H9 (cell line): ENCODE results near the gene HECA. TPM values are rescaled to one million over a fixed set of nuclear protein-coding genes. Genes with fewer than 3 reads are reported as not detected.

Experiments
- DNase-seq: peaks from one replicate; pipeline ENCODE4 v3.0.0-alpha.2; 2017
- H2AFZ ChIP-seq: one replicate; pipeline ENCODE4 v1.6.1; 2013; ENCODE audit warnings: mild to moderate bottlenecking, low read length, control low read depth, moderate library complexity
- H2AK5ac ChIP-seq: 2 replicates; pipeline ENCODE4 v1.6.1; 2013; ENCODE audit warnings: low read length, control low read depth, mixed read lengths; ENCODE audit not compliant: insufficient read length
- H2BK120ac ChIP-seq: one replicate; pipeline ENCODE4 v1.6.1; 2013; ENCODE audit warnings: low read depth, mild to moderate bottlenecking, low read length, control low read depth, inconsistent platforms; ENCODE audit not compliant: poor library complexity, severe bottlenecking
- H2BK12ac ChIP-seq: 2 replicates; pipeline ENCODE4 v1.6.1; 2013; ENCODE audit warnings: low read length, control low read depth, mixed read lengths, low read depth; ENCODE audit not compliant: insufficient read length
- H2BK15ac ChIP-seq: 2 replicates; pipeline ENCODE4 v1.6.1; 2013; ENCODE audit warnings: low read depth, low read length, control low read depth
- H2BK20ac ChIP-seq: one replicate; pipeline ENCODE4 v1.6.1; 2013; ENCODE audit warnings: low read depth, mild to moderate bottlenecking, low read length, control low read depth, inconsistent platforms; ENCODE audit not compliant: poor library complexity, severe bottlenecking
- H2BK5ac ChIP-seq: 2 replicates; pipeline ENCODE4 v1.6.1; 2013; ENCODE audit warnings: low read length, control low read depth, mixed read lengths; ENCODE audit not compliant: insufficient read length
- H3K14ac ChIP-seq: 2 replicates; pipeline ENCODE4 v1.6.1; 2013; ENCODE audit warnings: low read length, control low read depth; ENCODE audit not compliant: insufficient read depth
- H3K18ac ChIP-seq: 2 replicates; pipeline ENCODE4 v1.6.1; 2013; ENCODE audit warnings: low read depth, mild to moderate bottlenecking, mixed read lengths, low read length, control low read depth; ENCODE audit not compliant: insufficient read length
- H3K23ac ChIP-seq: 2 replicates; pipeline ENCODE4 v1.6.1; 2013; ENCODE audit warnings: low read length, control low read depth, mixed read lengths, low read depth; ENCODE audit not compliant: insufficient read length
- H3K23me2 ChIP-seq: 2 replicates; pipeline ENCODE4 v1.6.1; 2013; ENCODE audit warnings: low read depth, mild to moderate bottlenecking, mixed read lengths, low read length, control low read depth; ENCODE audit not compliant: insufficient read length, poor library complexity, severe bottlenecking
- H3K27ac ChIP-seq: 2 replicates; pipeline ENCODE4 v1.5.1; 2013; ENCODE audit warnings: low read length, control low read depth, mixed read lengths, low read depth; ENCODE audit not compliant: insufficient read length
- H3K27me3 ChIP-seq: 2 replicates; pipeline ENCODE4 v1.6.1; 2013; ENCODE audit warnings: low read length, control low read depth, inconsistent platforms; ENCODE audit not compliant: insufficient read depth
- H3K4ac ChIP-seq: 2 replicates; pipeline ENCODE4 v1.6.1; 2013; ENCODE audit warnings: low read depth, mild to moderate bottlenecking, control low read depth, inconsistent platforms, low read length, moderate library complexity
- H3K4me1 ChIP-seq: 2 replicates; pipeline ENCODE4 v1.6.1; 2013; ENCODE audit warnings: low read length, control low read depth, inconsistent platforms; ENCODE audit not compliant: insufficient read depth
- H3K4me2 ChIP-seq: 2 replicates; pipeline ENCODE4 v1.6.1; 2013; ENCODE audit warnings: low read length, control low read depth, mixed read lengths; ENCODE audit not compliant: insufficient read length, insufficient read depth
- H3K56ac ChIP-seq: 2 replicates; pipeline ENCODE4 v1.6.1; 2013; ENCODE audit warnings: low read depth, mild to moderate bottlenecking, mixed read lengths, low read length, control low read depth; ENCODE audit not compliant: insufficient read length
- H3K79me1 ChIP-seq: 2 replicates; pipeline ENCODE4 v1.6.1; 2013; ENCODE audit warnings: low read depth, mild to moderate bottlenecking, moderate library complexity, low read length, control low read depth, inconsistent platforms; ENCODE audit not compliant: insufficient read depth, poor library complexity, severe bottlenecking
- H3K79me2 ChIP-seq: 2 replicates; pipeline ENCODE4 v1.6.1; 2013; ENCODE audit warnings: low read length, control low read depth, inconsistent platforms; ENCODE audit not compliant: insufficient read depth
- H3K9ac ChIP-seq: 2 replicates; pipeline ENCODE4 v1.6.1; 2013; ENCODE audit warnings: low read length, control low read depth, mixed read lengths; ENCODE audit not compliant: insufficient read length; ENCODE audit errors: extremely low read depth
- H3K9me3 ChIP-seq: one replicate; pipeline ENCODE4 v1.6.1; 2013; ENCODE audit warnings: low read depth, low read length, inconsistent platforms; ENCODE audit not compliant: control insufficient read depth
- H3T11ph ChIP-seq: one replicate; pipeline ENCODE4 v1.6.1; 2013; ENCODE audit warnings: mild to moderate bottlenecking, low read length, control low read depth, inconsistent platforms
- H4K20me1 ChIP-seq: one replicate; pipeline ENCODE4 v1.6.1; 2013; ENCODE audit not compliant: control insufficient read depth, insufficient read length, insufficient read depth
- H4K5ac ChIP-seq: 2 replicates; pipeline ENCODE4 v1.6.1; 2013; ENCODE audit warnings: low read depth, mild to moderate bottlenecking, mixed read lengths, low read length, control low read depth; ENCODE audit not compliant: insufficient read length
- H4K8ac ChIP-seq: replicated peaks from 2 replicates; pipeline ENCODE4 v1.6.1; 2013; ENCODE audit warnings: low read length, control low read depth, mixed read lengths, low read depth; ENCODE audit not compliant: insufficient read length
- H4K91ac ChIP-seq: 2 replicates; pipeline ENCODE4 v1.6.1; 2013; ENCODE audit warnings: low read depth, mild to moderate bottlenecking, moderate library complexity, mixed read lengths, low read length, control low read depth; ENCODE audit not compliant: insufficient read length
- H3K27ac Mint-ChIP-seq, 3 experiments: 2 replicates in 2 of 3; 3 replicates in 1 of 3; pipeline ENCODE4 v1.8.0; 2020 to 2021; ENCODE audit warnings: mixed read lengths in 3 of 3, mild to moderate bottlenecking in 1 of 3, moderate library complexity in 1 of 3
- H3K27me3 Mint-ChIP-seq: 2 replicates; pipeline ENCODE4 v1.8.0; 2021; ENCODE audit warnings: low read depth, mild to moderate bottlenecking, moderate library complexity, mixed read lengths
- H3K36me3 Mint-ChIP-seq, 3 experiments: 2 replicates in 2 of 3; 3 replicates in 1 of 3; pipeline ENCODE4 v1.8.0; 2020 to 2021; ENCODE audit warnings: low read depth in 3 of 3, mixed read lengths in 3 of 3; ENCODE audit not compliant: insufficient read depth in 1 of 3
- H3K4me1 Mint-ChIP-seq, 2 experiments: 2 replicates each; pipeline ENCODE4 v1.8.0; 2020; ENCODE audit warnings: mixed read lengths in 2 of 2
- H3K4me3 Mint-ChIP-seq, 2 experiments: 2 replicates in 1 of 2; 3 replicates in 1 of 2; pipeline ENCODE4 v1.8.0; 2020 to 2021; ENCODE audit warnings: mild to moderate bottlenecking in 2 of 2, mixed read lengths in 2 of 2, moderate library complexity in 1 of 2
- H3K9me3 Mint-ChIP-seq, 2 experiments: 2 replicates in 1 of 2; 3 replicates in 1 of 2; pipeline ENCODE4 v1.8.0; 2020; ENCODE audit warnings: mild to moderate bottlenecking in 2 of 2, mixed read lengths in 2 of 2, moderate library complexity in 1 of 2
- CTCF ChIP-seq: fragments of 200-600 bp; sonication (generic); conservative IDR thresholded peaks from 3 replicates; pipeline ENCODE4 v1.8.0; 2021; ENCODE audit warnings: antibody characterized with exemption, mild to moderate bottlenecking
- WGBS: extraction: QIAGEN DNeasy Blood & Tissue Kit; methylation state at CpG from one replicate; pipeline ENCODE4 v1.1.7; 2013; ENCODE audit warnings: missing lambda C conversion rate, low lambda C conversion rate, mixed read lengths; ENCODE audit not compliant: insufficient read length; ENCODE audit errors: extremely low coverage; 5-methylcytosine and 5-hydroxymethylcytosine counted together
- total RNA-seq: library from RNA; stranded (reverse); gene quantifications from 2 replicates; pipeline ENCODE4 v1.2.1, GENCODE V29; 2021

Gene HECA
- total RNA-seq, 1 experiment from 2014 or later, result 4.8 TPM

- Mint-ChIP-seq H3K27ac (no peak overlapping the region), H3K9me3 (no peaks in the 10 kb centered on the region), H3K27me3 (no peaks in the 10 kb centered on the region), H3K4me3 (no peak overlapping the region), H3K36me3 (peaks cover 0 to under 1% (median 0%) of the 10 kb centered on the region in 3 experiments; a peak in 1 of 7 replicates), H3K4me1 (peaks cover 25 to 26% of the 10 kb centered on the region in 2 experiments)
- no peak for TF ChIP-seq CTCF
- H3K18ac ChIP-seq, result no peak overlapping the region
- H2BK15ac ChIP-seq, result no peak overlapping the region
- no peak overlapping the region for H3K14ac ChIP-seq
- H3K4ac ChIP-seq, result no peak overlapping the region
- H3K79me2 ChIP-seq, result no peaks in the 10 kb centered on the region
- H3K79me1 ChIP-seq, result no peaks in the 10 kb centered on the region
- H3K9me3 ChIP-seq, result no peaks in the 10 kb centered on the region
- H4K20me1 ChIP-seq, result no peaks in the 10 kb centered on the region
- no peak overlapping the region for H2AFZ ChIP-seq
- no peak overlapping the region for H3K23ac ChIP-seq
- H4K5ac ChIP-seq, result no peak overlapping the region
- H3K23me2 ChIP-seq, result no peaks in the 10 kb centered on the region
- no peak overlapping the region for H2BK120ac ChIP-seq
- H3K27me3 ChIP-seq, result no peaks in the 10 kb centered on the region
- no peak overlapping the region for H4K8ac ChIP-seq
- no peak overlapping the region for H2BK20ac ChIP-seq
- H3T11ph ChIP-seq, result no peak overlapping the region
- no peak overlapping the region for H3K27ac ChIP-seq
- H2AK5ac ChIP-seq, result no peak overlapping the region
- H3K56ac ChIP-seq, result no peak overlapping the region
- no peak overlapping the region for H4K91ac ChIP-seq
- no peak overlapping the region for H3K4me2 ChIP-seq
- H2BK12ac ChIP-seq, result no peak overlapping the region
- H2BK5ac ChIP-seq, result no peak overlapping the region
- no peak for DNase-seq
- H3K4me1 ChIP-seq, result no peaks in the 10 kb centered on the region; the same call in 1 of the 2 replicates
- H3K9ac ChIP-seq, result no peak overlapping the region
- WGBS, result no CpG with 5 or more reads among the region's 3 CpGs
Measured at GRCh38 chr6:139142262-139142661, 7.4 kb downstream of the HECA start.
